Measurements from ENCODE around the gene SAV1.

Gene SAV1

GRCh38 chr14:50606468-50606867 lies 61.6 kb downstream of the SAV1 start:
- no peak for DNase-seq

DNA sequence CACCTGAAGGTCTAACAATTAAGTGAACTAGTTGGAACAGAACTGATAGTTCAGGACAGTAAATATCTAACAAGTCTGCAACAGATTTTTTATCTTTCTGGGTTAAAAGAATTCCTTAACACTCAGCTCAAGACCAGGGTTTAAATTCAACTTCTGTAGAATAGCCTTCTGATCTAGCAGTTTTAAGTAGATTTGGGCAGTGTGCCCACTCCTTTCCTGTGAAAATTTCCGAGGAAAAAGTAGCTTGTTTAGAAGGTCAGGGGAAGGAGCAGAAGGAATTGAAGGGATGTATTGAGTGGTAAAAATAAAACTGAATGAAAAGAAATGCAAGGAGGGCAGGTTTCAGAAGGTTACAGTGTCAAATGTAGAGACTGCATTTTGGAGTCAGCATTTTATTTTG lies 62.3 kb downstream of the SAV1 start:
- no peak for DNase-seq

- DNase-seq = no peak
These were observed 64.5 kb downstream of the SAV1 start for GRCh38 chr14:50603565-50603964.

DNA sequence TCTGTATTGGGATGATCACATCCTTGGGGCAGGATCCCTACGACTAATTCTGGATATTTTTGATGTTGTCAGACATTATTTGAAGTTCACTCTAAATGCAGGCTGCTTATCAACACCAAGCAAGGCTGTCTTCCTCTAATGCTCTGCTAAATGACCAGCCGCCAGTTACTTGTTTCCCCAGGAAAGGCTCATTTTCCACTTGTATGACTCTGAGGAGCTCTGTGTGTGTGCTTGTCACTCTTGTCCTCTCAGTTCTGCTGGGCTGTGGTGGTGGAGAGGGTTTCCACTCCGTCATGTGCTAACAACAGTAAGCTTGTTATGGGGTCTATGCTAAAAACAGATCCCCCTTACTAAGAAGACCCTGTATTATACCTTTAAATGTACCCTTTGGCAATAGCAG lies 66.1 kb downstream of the SAV1 start:
- DNase-seq = no peak

DNA sequence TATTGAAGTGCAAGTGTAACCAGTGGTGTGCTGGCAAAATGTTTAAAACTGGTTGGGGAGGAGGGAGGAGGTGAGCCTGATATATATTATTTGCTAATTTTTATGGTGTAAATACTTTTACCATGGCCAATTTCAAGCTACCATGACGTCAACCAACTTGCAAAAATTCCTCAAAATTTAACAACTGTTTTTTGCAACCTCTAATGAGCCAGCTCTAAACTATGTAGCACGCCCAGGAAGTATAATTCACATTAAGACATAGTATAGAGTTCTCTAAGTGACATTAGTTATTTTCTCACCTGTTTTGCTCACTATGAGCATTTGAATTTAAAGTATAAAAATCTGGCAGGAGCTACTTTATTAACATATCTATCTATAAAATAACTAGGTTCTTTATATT lies 66.7 kb downstream of the SAV1 start:
- no peak for DNase-seq

DNA sequence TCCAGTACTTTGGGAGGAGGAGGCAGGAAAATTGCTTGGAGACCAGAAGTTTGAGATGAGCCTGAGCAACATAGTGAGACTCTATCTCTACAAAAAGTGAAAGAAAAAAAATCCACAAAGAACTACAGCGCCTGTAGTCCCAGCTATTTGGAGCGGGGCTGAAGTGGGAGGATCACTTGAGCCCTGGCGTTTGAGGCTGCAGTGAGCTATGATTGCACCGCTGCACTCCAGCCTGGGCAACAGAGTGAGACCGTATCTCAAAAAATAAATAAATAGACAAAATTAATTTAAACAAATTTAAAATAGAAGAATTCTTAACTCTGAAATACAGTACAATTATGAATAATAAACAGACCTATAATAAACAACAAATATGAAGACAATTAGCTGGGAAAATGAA lies 67.3 kb downstream of the SAV1 start:
- no peak for DNase-seq

DNA sequence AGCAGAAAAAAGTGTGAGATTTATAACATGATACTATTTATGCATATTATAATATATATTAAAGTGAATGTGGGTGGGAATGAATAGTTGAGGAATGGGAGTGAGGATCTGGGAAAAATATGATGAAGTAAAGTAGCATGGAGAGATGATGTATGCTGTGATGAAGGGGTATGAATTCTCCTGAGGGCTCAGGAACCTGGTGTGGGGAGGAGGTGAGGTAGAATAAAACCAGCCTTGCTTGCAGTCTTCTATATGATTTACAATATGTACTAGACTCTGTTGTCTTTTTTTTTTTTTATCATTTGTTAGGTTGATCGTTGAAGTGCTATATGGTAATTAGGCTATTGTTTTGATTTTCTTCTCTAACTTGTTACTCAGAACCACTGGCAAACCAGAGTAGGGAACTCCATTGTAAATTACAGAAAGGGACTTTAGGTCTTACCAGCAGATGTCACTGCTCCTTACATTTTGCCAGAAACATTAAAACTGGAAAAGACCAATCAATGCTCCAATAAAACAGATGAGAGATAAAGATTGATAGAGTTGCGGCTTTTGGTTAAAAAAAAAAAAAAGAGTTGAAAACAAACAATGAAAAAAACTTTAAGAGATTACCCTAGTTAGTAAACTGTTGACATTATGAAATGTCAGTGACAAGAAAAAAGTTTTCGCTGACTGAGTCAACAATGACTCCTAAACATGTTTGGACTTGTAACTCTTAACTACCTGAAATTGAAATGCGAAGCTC lies 68.2 kb downstream of the SAV1 start:
- peak in 2 of 4 experiments; percentile 37 to 51 for DNase-seq

DNA sequence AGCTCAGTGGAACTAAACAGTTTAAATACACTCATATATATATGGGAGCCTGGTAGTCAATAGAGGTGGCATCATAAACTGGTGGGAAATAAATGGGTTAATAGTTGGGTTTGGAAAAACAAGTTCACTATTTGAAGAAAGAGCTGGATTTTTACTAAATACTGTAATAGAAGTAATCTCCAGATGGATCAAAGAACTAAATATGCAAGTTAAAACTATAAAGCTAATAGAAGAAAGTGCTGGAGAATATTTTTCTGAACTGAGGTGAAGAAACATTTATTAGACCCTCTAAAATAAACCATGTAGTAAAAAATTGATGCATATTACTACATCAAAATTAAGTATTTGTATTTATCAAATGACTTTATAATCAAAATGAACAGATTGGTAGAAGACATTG lies 69.3 kb downstream of the SAV1 start:
- DNase-seq = no peak

GRCh38 chr14:50594577-50595316 lies 73.4 kb downstream of the SAV1 start:
- DNase-seq = no peak

GRCh38 chr14:50590464-50590863 lies 77.6 kb downstream of the SAV1 start:
- DNase-seq = no peak

Data from suppressor macrophage (primary cell).